22Rv1 (cell line): Measurements from ENCODE around the gene TCF4.

Experiments
- CTCF ChIP-seq: fragments of 450-650 bp; IDR thresholded peaks from 2 replicates; pipeline ENCODE4 v1.5.1; 2017; ENCODE audit warnings: mild to moderate bottlenecking
- ZFX ChIP-seq: fragments of 450-650 bp; IDR thresholded peaks from 2 replicates; pipeline ENCODE4 v1.6.1; 2017; ENCODE audit warnings: antibody characterized with exemption, borderline replicate concordance

- no peak for TF ChIP-seq CTCF
- no peak for TF ChIP-seq ZFX
Observed at GRCh38 chr18:55268628-55269275, 319.2 kb downstream of the TCF4 start.
